ENCODE data around the gene ALKBH4.

ALKBH4 gene

GRCh38 chr7:102450242-102450641, 14.4 kb downstream of the ALKBH4 start:
- Histone ChIP-seq H3K36me3 (ENCODE audit: insufficient read depth, low read length) (peaks cover 13% of the 10 kb centered on the region), H3K9me3 (ENCODE audit: insufficient read depth, low read depth, low read length) (no peaks in the 10 kb centered on the region), H3K27ac (ENCODE audit: low read depth, low read length) (no peak overlapping the region), H3K27me3 (ENCODE audit: insufficient read depth, low read length) (no peaks in the 10 kb centered on the region), H3K4me3 (ENCODE audit: low read length) (no peak overlapping the region), H3K4me1 (ENCODE audit: insufficient read depth, low read length) (peaks cover 8% of the 10 kb centered on the region; the same call in 1 of the 2 replicates), H3K9ac (ENCODE audit: low read depth, low read length) (no peak overlapping the region)
- WGBS: 91% methylated on average over 6 of the region's 6 CpGs

- Histone ChIP-seq H3K36me3 (ENCODE audit: insufficient read depth, low read length) (peaks cover 18% of the 10 kb centered on the region), H3K9ac (ENCODE audit: low read depth, low read length) (no peak overlapping the region), H3K9me3 (ENCODE audit: insufficient read depth, low read depth, low read length) (no peaks in the 10 kb centered on the region), H3K27ac (ENCODE audit: low read depth, low read length) (no peak overlapping the region), H3K4me3 (ENCODE audit: low read length) (no peak overlapping the region), H3K27me3 (ENCODE audit: insufficient read depth, low read length) (no peaks in the 10 kb centered on the region), H3K4me1 (ENCODE audit: insufficient read depth, low read length) (peaks cover 8% of the 10 kb centered on the region; the same call in 1 of the 2 replicates)
- WGBS: 95% methylated on average over 15 of the region's 15 CpGs
Observed at GRCh38 chr7:102449136-102449535, 15.5 kb downstream of the ALKBH4 start.

- 94% methylated on average over 14 of the region's 14 CpGs for WGBS
- H3K27ac ChIP-seq (ENCODE audit: low read depth, low read length): no peak overlapping the region
- no peaks in the 10 kb centered on the region for H3K27me3 ChIP-seq (ENCODE audit: insufficient read depth, low read length)
- H3K9ac ChIP-seq (ENCODE audit: low read depth, low read length): no peak overlapping the region
- peaks cover 8% of the 10 kb centered on the region; the same call in 1 of the 2 replicates for H3K4me1 ChIP-seq (ENCODE audit: insufficient read depth, low read length)
- no peak overlapping the region for H3K4me3 ChIP-seq (ENCODE audit: low read length)
- H3K36me3 ChIP-seq (ENCODE audit: insufficient read depth, low read length): peaks cover 18% of the 10 kb centered on the region
- H3K9me3 ChIP-seq (ENCODE audit: insufficient read depth, low read depth, low read length): no peaks in the 10 kb centered on the region
Observed at GRCh38 chr7:102447311-102447710, 17.4 kb downstream of the ALKBH4 start.

GRCh38 chr7:102446387-102447156, 18.1 kb downstream of the ALKBH4 start:
- Histone ChIP-seq H3K4me1 (ENCODE audit: insufficient read depth, low read length) (peaks cover 7% of the 10 kb centered on the region), H3K9me3 (ENCODE audit: insufficient read depth, low read depth, low read length) (no peaks in the 10 kb centered on the region), H3K27me3 (ENCODE audit: insufficient read depth, low read length) (no peaks in the 10 kb centered on the region), H3K36me3 (ENCODE audit: insufficient read depth, low read length) (peaks cover 18% of the 10 kb centered on the region), H3K4me3 (ENCODE audit: low read length) (no peak overlapping the region), H3K9ac (ENCODE audit: low read depth, low read length) (no peak overlapping the region), H3K27ac (ENCODE audit: low read depth, low read length) (no peak overlapping the region)
- 95% methylated on average over 41 of the region's 41 CpGs for WGBS

GRCh38 chr7:102445674-102446071, 19.0 kb downstream of the ALKBH4 start:
- Histone ChIP-seq H3K27me3 (ENCODE audit: insufficient read depth, low read length) (no peaks in the 10 kb centered on the region), H3K4me3 (ENCODE audit: low read length) (no peak overlapping the region), H3K4me1 (ENCODE audit: insufficient read depth, low read length) (peaks cover 5% of the 10 kb centered on the region), H3K36me3 (ENCODE audit: insufficient read depth, low read length) (peaks cover 18% of the 10 kb centered on the region), H3K27ac (ENCODE audit: low read depth, low read length) (no peak overlapping the region), H3K9ac (ENCODE audit: low read depth, low read length) (no peak overlapping the region), H3K9me3 (ENCODE audit: insufficient read depth, low read depth, low read length) (no peaks in the 10 kb centered on the region)
- WGBS: 94% methylated on average over 2 of the region's 2 CpGs

GRCh38 chr7:102444961-102445673, 19.5 kb downstream of the ALKBH4 start:
- H3K27ac ChIP-seq (ENCODE audit: low read depth, low read length): no peak overlapping the region
- H3K9me3 ChIP-seq (ENCODE audit: insufficient read depth, low read depth, low read length): no peaks in the 10 kb centered on the region
- no peak overlapping the region for H3K4me3 ChIP-seq (ENCODE audit: low read length)
- H3K27me3 ChIP-seq (ENCODE audit: insufficient read depth, low read length): no peaks in the 10 kb centered on the region
- 94% methylated on average over 17 of the region's 17 CpGs for WGBS
- H3K4me1 ChIP-seq (ENCODE audit: insufficient read depth, low read length): peaks cover 5% of the 10 kb centered on the region
- no peak overlapping the region for H3K9ac ChIP-seq (ENCODE audit: low read depth, low read length)
- H3K36me3 ChIP-seq (ENCODE audit: insufficient read depth, low read length): peaks cover 18% of the 10 kb centered on the region

- Histone ChIP-seq H3K4me1 (ENCODE audit: insufficient read depth, low read length) (peaks cover 5% of the 10 kb centered on the region), H3K27ac (ENCODE audit: low read depth, low read length) (peak overlapping the region; percentile 68), H3K9ac (ENCODE audit: low read depth, low read length) (0 out of 2 replicates have a peak overlapping the region, but pooled peaks have one; percentile 2), H3K9me3 (ENCODE audit: insufficient read depth, low read depth, low read length) (no peaks in the 10 kb centered on the region), H3K36me3 (ENCODE audit: insufficient read depth, low read length) (peaks cover 7% of the 10 kb centered on the region; the same call in 1 of the 2 replicates), H3K4me3 (ENCODE audit: low read length) (no peak overlapping the region), H3K27me3 (ENCODE audit: insufficient read depth, low read length) (no peaks in the 10 kb centered on the region)
- 71% methylated on average over 16 of the region's 17 CpGs for WGBS
Observed at GRCh38 chr7:102439963-102440795, 24.5 kb downstream of the ALKBH4 start.

GRCh38 chr7:102436118-102436517, 28.5 kb downstream of the ALKBH4 start:
- H3K27ac ChIP-seq (ENCODE audit: low read depth, low read length): no peak overlapping the region
- no peak overlapping the region for H3K4me3 ChIP-seq (ENCODE audit: low read length)
- no peaks in the 10 kb centered on the region for H3K9me3 ChIP-seq (ENCODE audit: insufficient read depth, low read depth, low read length)
- no peaks in the 10 kb centered on the region for H3K27me3 ChIP-seq (ENCODE audit: insufficient read depth, low read length)
- 94% methylated on average over 10 of the region's 10 CpGs for WGBS
- H3K36me3 ChIP-seq (ENCODE audit: insufficient read depth, low read length): 0 out of 2 replicates have a peak, but pooled peaks cover 2% of the 10 kb centered on the region
- H3K9ac ChIP-seq (ENCODE audit: low read depth, low read length): no peak overlapping the region
- H3K4me1 ChIP-seq (ENCODE audit: insufficient read depth, low read length): peaks cover 8% of the 10 kb centered on the region; the same call in 1 of the 2 replicates

- H3K9me3 ChIP-seq (ENCODE audit: insufficient read depth, low read depth, low read length): no peaks in the 10 kb centered on the region
- peak overlapping the region; percentile 92 for H3K4me3 ChIP-seq (ENCODE audit: low read length)
- H3K36me3 ChIP-seq (ENCODE audit: insufficient read depth, low read length): 0 out of 2 replicates have a peak, but pooled peaks cover 2% of the 10 kb centered on the region
- H3K9ac ChIP-seq (ENCODE audit: low read depth, low read length): peak overlapping the region; percentile 73
- H3K27ac ChIP-seq (ENCODE audit: low read depth, low read length): no peak overlapping the region
- WGBS: 52% methylated on average over 9 of the region's 9 CpGs
- 0 out of 2 replicates have a peak, but pooled peaks cover 11% of the 10 kb centered on the region for H3K4me1 ChIP-seq (ENCODE audit: insufficient read depth, low read length)
- H3K27me3 ChIP-seq (ENCODE audit: insufficient read depth, low read length): no peaks in the 10 kb centered on the region
Observed at GRCh38 chr7:102434039-102434486, 30.6 kb downstream of the ALKBH4 start.

- Histone ChIP-seq H3K27me3 (ENCODE audit: insufficient read depth, low read length) (no peaks in the 10 kb centered on the region), H3K4me1 (ENCODE audit: insufficient read depth, low read length) (0 out of 2 replicates have a peak, but pooled peaks cover 11% of the 10 kb centered on the region), H3K9me3 (ENCODE audit: insufficient read depth, low read depth, low read length) (no peaks in the 10 kb centered on the region), H3K9ac (ENCODE audit: low read depth, low read length) (peak within 1 kb of the TSS; percentile 75), H3K4me3 (ENCODE audit: low read length) (peak within 1 kb of the TSS; percentile 92), H3K27ac (ENCODE audit: low read depth, low read length) (no peak within 1 kb of the TSS), H3K36me3 (ENCODE audit: insufficient read depth, low read length) (0 out of 2 replicates have a peak, but pooled peaks cover 2% of the 10 kb centered on the region)
- under 1% methylated on average over 90 of the region's 90 CpGs for WGBS
Observed at GRCh38 chr7:102433219-102434038, 31.2 kb downstream of the ALKBH4 start, which contains the start of gene ORAI2. Gene ORAI2, plus strand, starts transcription at chr7:102433575. Its CDS starts 5,382 bp downstream, at chr7:102438957.

Data from HUES64 (cell line).